ENCODE results near the gene PNISR. TPM values are rescaled to one million over a fixed set of nuclear protein-coding genes. Genes with fewer than 3 reads are reported as not detected.
A peak's percentile ranks its signal among the peaks of the same experiment; 100 is the strongest.

PNISR gene
- total RNA-seq, 1 donor from 2014 or later = 498 TPM

- Histone ChIP-seq H3K4me1 (peaks cover 18% of the 10 kb centered on the region), H2AFZ (replicated peaks) (no peak overlapping the region), H3K36me3 (no peaks in the 10 kb centered on the region), H3K27ac (no peak overlapping the region), H3K4me3 (no peak overlapping the region), H4K20me1 (ENCODE audit: low read depth) (no peaks in the 10 kb centered on the region), H3K79me2 (ENCODE audit: low read depth) (peaks cover 7% of the 10 kb centered on the region), H3F3A (ENCODE audit: low read depth) (peaks cover 20% of the 10 kb centered on the region), H3K27me3 (peaks cover 15% of the 10 kb centered on the region), H3K9ac (no peak overlapping the region), H3K4me2 (no peak overlapping the region), H3K9me3 (ENCODE audit: low read depth) (no peaks in the 10 kb centered on the region)
- H3K36me3 Mint-ChIP-seq = no peaks in the 10 kb centered on the region
- peaks cover 10% of the 10 kb centered on the region for H3K27me3 Mint-ChIP-seq (ENCODE audit: insufficient read depth, low read depth)
- H3K4me3 Mint-ChIP-seq = no peak overlapping the region
- peaks cover 9% of the 10 kb centered on the region for H3K4me1 Mint-ChIP-seq
- H3K27ac Mint-ChIP-seq = no peak overlapping the region
- DNase-seq (ENCODE audit: low spot score) = peak; percentile 43
- TF ChIP-seq CTCF (IDR thresholded peaks at IDR 0.05) = no peak
- TF ChIP-seq EZH2 (IDR thresholded peaks at IDR 0.05) = no peak
- no peak for TF ChIP-seq EZH2phosphoT487 (IDR thresholded peaks at IDR 0.05)
- peaks cover 3% of the 10 kb centered on the region for H3K9me3 Mint-ChIP-seq
Measured at GRCh38 chr6:99353126-99353525, 72.0 kb downstream of the PNISR start.

DNA sequence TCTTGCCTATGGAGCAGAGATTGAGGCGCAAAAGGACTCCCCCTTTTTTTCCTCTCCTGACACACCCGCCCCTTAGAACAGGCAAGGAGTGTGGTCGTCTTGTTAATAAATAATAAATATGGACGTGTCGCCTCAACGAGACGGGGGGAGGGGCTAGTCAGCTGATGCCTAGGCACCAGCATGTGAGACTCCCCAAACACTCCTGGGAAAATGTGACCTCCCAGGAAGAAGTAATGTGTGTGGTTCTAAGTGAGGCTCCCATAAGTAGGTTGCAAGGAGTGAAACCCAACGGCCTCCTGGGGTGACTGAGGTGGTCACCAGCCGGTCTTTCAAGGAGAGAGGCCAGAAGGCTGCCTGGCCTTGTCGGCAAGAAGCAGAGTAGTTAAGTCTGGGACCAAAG lies 74.5 kb downstream of the PNISR start:
- peak; percentile 33 for DNase-seq (ENCODE audit: low spot score)
- H3K4me2 ChIP-seq = peak overlapping the region; percentile 99

DNA sequence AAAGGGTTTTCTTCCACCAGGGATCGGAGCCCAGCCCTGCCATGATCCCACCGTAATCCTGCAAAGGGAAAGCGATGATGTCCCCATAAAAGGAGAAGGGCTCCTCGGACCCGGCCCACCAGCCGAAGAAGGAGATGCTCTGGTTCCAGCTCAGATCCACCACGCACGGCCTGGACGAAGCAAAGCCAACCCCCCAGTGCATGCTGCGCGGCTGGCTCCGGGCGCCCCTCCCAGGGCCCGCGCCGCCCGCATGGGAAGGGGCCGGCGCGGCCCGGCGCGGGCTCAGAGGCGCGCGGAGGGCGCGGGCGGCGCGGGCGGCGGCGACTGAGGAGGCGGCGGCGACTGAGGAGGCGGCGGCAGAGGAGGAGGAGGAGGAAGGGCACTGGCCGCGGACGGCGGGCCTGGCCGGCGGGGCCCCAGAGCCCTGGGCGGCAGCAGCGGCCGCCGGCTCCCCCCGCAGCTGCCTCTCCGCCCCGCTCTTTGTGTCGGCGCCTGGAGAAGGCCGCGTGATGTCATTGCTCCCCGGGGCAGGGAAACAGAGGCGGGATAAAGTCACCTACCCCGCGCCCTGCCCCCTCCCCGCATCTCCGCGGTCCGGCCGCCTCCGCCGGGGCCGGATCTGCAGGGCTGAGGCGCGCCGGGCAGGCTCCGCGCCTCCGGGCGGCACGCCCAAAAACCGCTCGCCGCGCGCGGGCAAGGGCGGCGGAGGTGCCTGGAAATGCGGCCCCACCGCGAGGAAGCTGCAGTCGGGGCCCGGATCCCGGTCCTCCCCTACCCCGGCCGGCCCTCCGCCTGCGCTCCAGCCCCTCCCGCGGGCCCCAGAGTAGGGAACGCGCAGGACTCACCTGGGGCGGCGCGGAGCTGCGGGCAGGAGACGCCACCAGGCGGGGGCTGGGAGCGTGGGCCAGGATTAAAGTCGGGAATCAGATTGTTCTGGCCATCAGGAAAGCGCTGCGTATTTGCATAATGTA lies 75.7 kb downstream of the PNISR start, which contains the start of gene FAXC:
FAXC (minus strand) TSS at position 504 of the 971 bp plus-strand sequence; CDS start at position 202, 302 bp downstream.
- Histone ChIP-seq H3K4me2 (peak within 1 kb of the TSS; percentile 99), H3K4me1 (peaks cover 28% of the 10 kb centered on the region), H3K9me3 (ENCODE audit: low read depth) (no peaks in the 10 kb centered on the region), H3F3A (ENCODE audit: low read depth) (peaks cover 33% of the 10 kb centered on the region), H2AFZ (replicated peaks) (peak within 1 kb of the TSS; percentile 98), H3K27ac (no peak within 1 kb of the TSS), H3K9ac (peak within 1 kb of the TSS; percentile 62), H3K27me3 (peaks cover 15% of the 10 kb centered on the region), H3K36me3 (no peaks in the 10 kb centered on the region), H4K20me1 (ENCODE audit: low read depth) (no peaks in the 10 kb centered on the region), H3K79me2 (ENCODE audit: low read depth) (peaks cover 7% of the 10 kb centered on the region), H3K4me3 (peak within 1 kb of the TSS; percentile 96)
- Mint-ChIP-seq H3K36me3 (no peaks in the 10 kb centered on the region), H3K27me3 (ENCODE audit: insufficient read depth, low read depth) (peaks cover 11% of the 10 kb centered on the region), H3K27ac (peak within 1 kb of the TSS; percentile 76), H3K4me1 (peaks cover 21% of the 10 kb centered on the region), H3K9me3 (peaks cover 3% of the 10 kb centered on the region), H3K4me3 (peak within 1 kb of the TSS; percentile 93)
- TF ChIP-seq EZH2phosphoT487 (IDR thresholded peaks at IDR 0.05) (no peak), CTCF (IDR thresholded peaks at IDR 0.05) (peak; percentile 41), EZH2 (IDR thresholded peaks at IDR 0.05) (peak; percentile 71)
- DNase-seq (ENCODE audit: low spot score) = peak; percentile 78

More for the DNA sequence above, 74.5 kb downstream of the PNISR start:
- Histone ChIP-seq H3K4me1 (peaks cover 26% of the 10 kb centered on the region), H3F3A (ENCODE audit: low read depth) (peaks cover 33% of the 10 kb centered on the region), H3K27ac (no peak overlapping the region), H3K27me3 (peaks cover 15% of the 10 kb centered on the region), H3K79me2 (ENCODE audit: low read depth) (peaks cover 7% of the 10 kb centered on the region), H3K9ac (no peak overlapping the region), H2AFZ (replicated peaks) (no peak overlapping the region), H3K9me3 (ENCODE audit: low read depth) (no peaks in the 10 kb centered on the region), H3K4me3 (peak overlapping the region; percentile 96), H3K36me3 (no peaks in the 10 kb centered on the region), H4K20me1 (ENCODE audit: low read depth) (no peaks in the 10 kb centered on the region)
- Mint-ChIP-seq H3K27ac (no peak overlapping the region), H3K9me3 (peaks cover 3% of the 10 kb centered on the region), H3K36me3 (no peaks in the 10 kb centered on the region), H3K4me1 (peaks cover 19% of the 10 kb centered on the region), H3K27me3 (ENCODE audit: insufficient read depth, low read depth) (peaks cover 11% of the 10 kb centered on the region), H3K4me3 (peak overlapping the region; percentile 83)
- TF ChIP-seq EZH2 (IDR thresholded peaks at IDR 0.05) (no peak), CTCF (IDR thresholded peaks at IDR 0.05) (no peak), EZH2phosphoT487 (IDR thresholded peaks at IDR 0.05) (no peak)
